HEK293 (cell line): ENCODE measurements around the gene KLC1.

Experiments
- CTCF ChIA-PET: fragments of 350-600 bp; formaldehyde crosslinking; extraction: SDS; loops from one replicate; lab custom pipeline; 2021; ENCODE audit warnings: antibody characterized with exemption; lab: Yijun Ruan, JAX
- POLR2A ChIA-PET: fragments of 300-600 bp; formaldehyde crosslinking; extraction: SDS; loops from one replicate; lab custom pipeline; 2020; ENCODE audit warnings: antibody characterized with exemption, inconsistent platforms; lab: Yijun Ruan, JAX
- H3K27ac ChIP-seq: fragments of 200-500 bp; sonication (Bioruptor generic); 2 replicates; pipeline ENCODE4 v1.5.1; 2014; ENCODE audit warnings: low read depth, low read length, control low read depth, inconsistent platforms; ENCODE audit errors: extremely low read depth
- H3K36me3 ChIP-seq, 2 experiments: fragments of 200-500 bp in 1 of 2; sonication (Bioruptor generic) in 1 of 2; 1 replicate in 1 of 2; 2 replicates in 1 of 2; pipeline ENCODE4 v1.5.1; 2014 to 2017; ENCODE audit warnings: inconsistent platforms in 2 of 2, low read length in 2 of 2; ENCODE audit not compliant: control insufficient read depth in 2 of 2, insufficient read depth in 1 of 2
- H3K4me1 ChIP-seq: fragments of 200-500 bp; sonication (Bioruptor generic); 2 replicates; pipeline ENCODE4 v1.5.1; 2014; ENCODE audit warnings: mild to moderate bottlenecking, low read length, inconsistent platforms; ENCODE audit not compliant: control insufficient read depth, insufficient read depth
- H3K4me3 ChIP-seq: 2 replicates; pipeline ENCODE4 v1.5.1; 2011; ENCODE audit warnings: low read depth, mild to moderate bottlenecking, control low read depth, low read length, moderate library complexity
- H3K9me3 ChIP-seq: fragments of 200-500 bp; sonication (Bioruptor generic); 2 replicates; pipeline ENCODE4 v1.5.1; 2014; ENCODE audit warnings: low read depth, low read length, inconsistent platforms; ENCODE audit not compliant: control insufficient read depth, insufficient read depth
- AEBP2 ChIP-seq: fragments of 450-650 bp; formaldehyde crosslinking; IDR thresholded peaks from 2 replicates; pipeline ENCODE4 v1.5.1; 2016; ENCODE audit warnings: missing biosample characterization, missing genetic modification characterization, borderline replicate concordance
- EGR2 ChIP-seq: fragments of 450-650 bp; formaldehyde crosslinking; IDR thresholded peaks from 2 replicates; pipeline ENCODE4 v1.5.1; 2016; ENCODE audit warnings: low read depth, missing biosample characterization, missing genetic modification characterization
- INSM2 ChIP-seq: fragments of 450-650 bp; formaldehyde crosslinking; IDR thresholded peaks from 2 replicates; pipeline ENCODE4 v1.5.1; 2016; ENCODE audit warnings: missing biosample characterization, missing genetic modification characterization
- KLF8 ChIP-seq: fragments of 450-650 bp; formaldehyde crosslinking; IDR thresholded peaks from 2 replicates; pipeline ENCODE4 v1.5.1; 2016; ENCODE audit warnings: missing biosample characterization, missing genetic modification characterization
- ZBTB26 ChIP-seq: fragments of 450-650 bp; formaldehyde crosslinking; optimal IDR thresholded peaks from 2 replicates; pipeline ENCODE3; 2016; ENCODE audit warnings: missing biosample characterization, mild to moderate bottlenecking, missing genetic modification characterization
- ZBTB49 ChIP-seq: fragments of 450-650 bp; formaldehyde crosslinking; IDR thresholded peaks from 2 replicates; pipeline ENCODE4 v1.5.1; 2016; ENCODE audit warnings: missing biosample characterization, missing genetic modification characterization, low read depth
- ZFP3 ChIP-seq: fragments of 450-650 bp; formaldehyde crosslinking; IDR thresholded peaks from 2 replicates; pipeline ENCODE4 v1.5.1; 2016; ENCODE audit warnings: low read depth, missing biosample characterization, missing genetic modification characterization
- ZNF18 ChIP-seq: fragments of 450-650 bp; formaldehyde crosslinking; IDR thresholded peaks from 2 replicates; pipeline ENCODE4 v1.5.1; 2016; ENCODE audit warnings: missing biosample characterization, missing genetic modification characterization
- ZNF221 ChIP-seq: fragments of 450-650 bp; formaldehyde crosslinking; IDR thresholded peaks from 2 replicates; pipeline ENCODE4 v1.5.1; 2017; ENCODE audit warnings: missing biosample characterization, missing genetic modification characterization, borderline replicate concordance
- ZNF239 ChIP-seq: fragments of 450-650 bp; formaldehyde crosslinking; IDR thresholded peaks from 2 replicates; pipeline ENCODE4 v1.5.1; 2016; ENCODE audit warnings: missing biosample characterization, missing genetic modification characterization
- ZNF280D ChIP-seq: fragments of 450-650 bp; formaldehyde crosslinking; IDR thresholded peaks from 2 replicates; pipeline ENCODE4 v1.5.1; 2016; ENCODE audit warnings: missing biosample characterization, missing genetic modification characterization
- ZNF354C ChIP-seq: fragments of 450-650 bp; formaldehyde crosslinking; IDR thresholded peaks from 2 replicates; pipeline ENCODE4 v1.5.1; 2016; ENCODE audit warnings: missing biosample characterization, missing genetic modification characterization, low read depth, borderline replicate concordance
- ZNF513 ChIP-seq: fragments of 450-650 bp; IDR thresholded peaks from 2 replicates; pipeline ENCODE4 v1.5.1; 2018; ENCODE audit warnings: missing biosample characterization, missing genetic modification characterization
- ZNF561 ChIP-seq: fragments of 450-650 bp; IDR thresholded peaks from 2 replicates; pipeline ENCODE4 v1.5.1; 2018; ENCODE audit warnings: missing biosample characterization, missing genetic modification characterization, borderline replicate concordance
- ZNF571 ChIP-seq: fragments of 450-650 bp; formaldehyde crosslinking; IDR thresholded peaks from 2 replicates; pipeline ENCODE4 v1.5.0; 2017; ENCODE audit warnings: missing biosample characterization, missing genetic modification characterization
- ZNF692 ChIP-seq: fragments of 450-650 bp; formaldehyde crosslinking; IDR thresholded peaks from 2 replicates; pipeline ENCODE4 v1.5.1; 2016; ENCODE audit warnings: missing biosample characterization, missing genetic modification characterization
- ZNF792 ChIP-seq: fragments of 450-650 bp; formaldehyde crosslinking; IDR thresholded peaks from 2 replicates; pipeline ENCODE4 v1.5.1; 2016; ENCODE audit warnings: missing biosample characterization, missing genetic modification characterization

KLC1 gene

GRCh38 chr14:103729496-103730448, 100.8 kb downstream of the KLC1 start (continued):
- TF ChIP-seq AEBP2 (tag by site-specific recombination) (no peak), KLF8 (tag by site-specific recombination) (no peak), ZBTB49 (no peak), ZNF561 (tag by site-specific recombination) (no peak), EGR2 (tag by site-specific recombination) (no peak), ZNF221 (tag by site-specific recombination) (no peak), ZNF692 (no peak), ZNF239 (no peak), ZNF280D (tag by site-specific recombination) (no peak)

GRCh38 chr14:103730490-103731035, 101.6 kb downstream of the KLC1 start:
- TF ChIP-seq ZNF18 (tag by site-specific recombination) (no peak), ZNF571 (tag by site-specific recombination) (no peak), ZNF792 (tag by site-specific recombination) (no peak), ZBTB26 (no peak), ZNF354C (tag by site-specific recombination) (no peak), ZFP3 (tag by site-specific recombination) (no peak), ZNF513 (tag by site-specific recombination) (no peak), INSM2 (no peak)
- TF ChIP-seq, all 188 proteins: peak for 0
- POLR2A ChIA-PET, result no interaction called here
- no peak overlapping the region for H3K4me3 ChIP-seq
- no peak overlapping the region for H3K27ac ChIP-seq
- H3K4me1 ChIP-seq, result no peaks in the 10 kb centered on the region
- CTCF ChIA-PET, result no interaction called here
- H3K9me3 ChIP-seq, result no peaks in the 10 kb centered on the region
- peaks cover 0 to 83% of the 10 kb centered on the region in 2 experiments; a peak in 2 of 3 replicates for H3K36me3 ChIP-seq
